B cell (primary cell): ENCODE data around the gene PRRT4. TPM values are rescaled to one million over a fixed set of nuclear protein-coding genes. Genes with fewer than 3 reads are reported as not detected.

Source experiments
- ATAC-seq: fragments of 200-7000 bp; cut with Tn5 transposase; one replicate; pipeline ENCODE4 v1.10.0; 2021; ENCODE audit warnings: low read depth, mild to moderate bottlenecking, moderate number of reproducible peaks, moderate library complexity
- CTCF ChIA-PET: fragments of 350-600 bp; sonication (Branson Sonifier 250); formaldehyde crosslinking; loops from one replicate; lab custom pipeline; 2021; ENCODE audit warnings: antibody characterized with exemption, inconsistent platforms; lab: Charles Lee
- POLR2A ChIA-PET: fragments of 350-600 bp; sonication (Branson Sonifier 250); formaldehyde crosslinking; loops from one replicate; lab custom pipeline; 2021; ENCODE audit warnings: antibody characterized with exemption; lab: Charles Lee
- DNase-seq: peaks from one replicate; pipeline ENCODE4 v3.0.0; 2013
- H2AFZ ChIP-seq: 2 replicates; pipeline ENCODE4 v1.6.1; 2012; ENCODE audit warnings: mild to moderate bottlenecking, low read depth, low read length; ENCODE audit not compliant: insufficient read depth, poor library complexity, severe bottlenecking
- H3K27ac ChIP-seq, 2 donors: 1 replicate in 1 of 2; 2 replicates in 1 of 2; pipeline ENCODE4 v1.5.1; 2012 to 2013; ENCODE audit warnings: low read length in 2 of 2, mild to moderate bottlenecking in 2 of 2, moderate library complexity in 1 of 2
- H3K27me3 ChIP-seq, 4 experiments: fragments of 200-600 bp in 1 of 4; sonication (generic) in 1 of 4; replicated peaks in 1 of 4; 1 replicate in 2 of 4; 2 replicates in 2 of 4; pipeline versions ENCODE4 v1.6.1 to v1.7.0; 2013 to 2016; ENCODE audit warnings: low read length in 3 of 4, mild to moderate bottlenecking in 2 of 4, mixed read lengths in 1 of 4, moderate library complexity in 1 of 4; ENCODE audit not compliant: insufficient read depth in 4 of 4, control insufficient read depth in 3 of 4; ENCODE audit errors: control extremely low read depth in 1 of 4
- H3K36me3 ChIP-seq, 2 experiments: replicated peaks in 1 of 2; 1 replicate in 1 of 2; 2 replicates in 1 of 2; pipeline versions ENCODE4 v1.6.1 to v1.7.1; 2013; ENCODE audit warnings: low read length in 1 of 2; ENCODE audit not compliant: insufficient read depth in 2 of 2, control insufficient read depth in 1 of 2; ENCODE audit errors: control extremely low read depth in 1 of 2, extremely low read depth in 1 of 2
- H3K4me1 ChIP-seq, 2 donors: fragments of 200-600 bp in 1 of 2; sonication (generic) in 1 of 2; 1 replicate in 1 of 2; 2 replicates in 1 of 2; pipeline versions ENCODE4 v1.5.1 to v1.6.1; 2013 to 2017; ENCODE audit warnings: low read length in 2 of 2; ENCODE audit not compliant: control insufficient read depth in 2 of 2, insufficient read depth in 2 of 2
- H3K4me2 ChIP-seq: replicated peaks from 2 replicates; pipeline ENCODE3; 2012; ENCODE audit warnings: mild to moderate bottlenecking, low read depth, low read length; ENCODE audit not compliant: poor library complexity, severe bottlenecking
- H3K4me3 ChIP-seq, 5 experiments: fragments of 200-600 bp in 1 of 5; sonication (generic) in 1 of 5; 1 replicate in 3 of 5; 2 replicates in 2 of 5; pipeline versions ENCODE4 v1.5.1 to v1.7.0; 2011 to 2016; ENCODE audit warnings: low read length in 4 of 5, mild to moderate bottlenecking in 4 of 5, low read depth in 2 of 5, control low read depth in 1 of 5, moderate library complexity in 1 of 5; ENCODE audit not compliant: insufficient read depth in 1 of 5; ENCODE audit errors: control extremely low read depth in 1 of 5, extremely low read depth in 1 of 5
- H3K79me2 ChIP-seq: fragments of 200-600 bp; sonication (generic); one replicate; pipeline ENCODE4 v1.6.0; 2016; ENCODE audit warnings: low read length; ENCODE audit not compliant: control insufficient read depth, insufficient read depth
- H3K9ac ChIP-seq: fragments of 200-600 bp; sonication (generic); 2 replicates; pipeline ENCODE4 v1.6.1; 2017; ENCODE audit warnings: mild to moderate bottlenecking, low read length, moderate library complexity
- H3K9me3 ChIP-seq, 3 donors: one replicate each; pipeline versions ENCODE4 v1.6.1 to v1.7.1; 2013; ENCODE audit warnings: low read length in 2 of 3; ENCODE audit not compliant: control insufficient read depth in 2 of 3, insufficient read depth in 1 of 3; ENCODE audit errors: control extremely low read depth in 1 of 3
- H4K20me1 ChIP-seq: 2 replicates; pipeline ENCODE4 v1.6.0; 2012; ENCODE audit warnings: mild to moderate bottlenecking, low read length; ENCODE audit not compliant: insufficient read depth, control insufficient read depth, poor library complexity, severe bottlenecking
- H3K27ac Mint-ChIP-seq: one replicate; pipeline ENCODE4 v1.8.0; 2021; ENCODE audit warnings: mixed read lengths
- H3K27me3 Mint-ChIP-seq: one replicate; pipeline ENCODE4 v1.8.0; 2021; ENCODE audit warnings: mixed read lengths
- H3K4me1 Mint-ChIP-seq: one replicate; pipeline ENCODE4 v1.8.0; 2021; ENCODE audit warnings: mixed read lengths
- H3K4me3 Mint-ChIP-seq: one replicate; pipeline ENCODE4 v1.8.0; 2021; ENCODE audit warnings: mixed read lengths
- H3K9me3 Mint-ChIP-seq: one replicate; pipeline ENCODE4 v1.8.0; 2022; ENCODE audit warnings: mixed read lengths; ENCODE audit not compliant: insufficient read depth
- CTCF ChIP-seq: fragments of 200-600 bp; IDR thresholded peaks from one replicate; pipeline ENCODE4 v1.8.0; 2022; ENCODE audit warnings: antibody characterized with exemption, mild to moderate bottlenecking
- EZH2 ChIP-seq: IDR thresholded peaks from 2 replicates; pipeline ENCODE4 v1.6.1; 2012; ENCODE audit warnings: borderline replicate concordance, low read depth, mild to moderate bottlenecking, moderate library complexity, low read length; ENCODE audit not compliant: insufficient read depth, poor library complexity, severe bottlenecking
- WGBS: methylation state at CpG from one replicate; pipeline ENCODE4 v1.1.5; 2013; ENCODE audit warnings: missing lambda C conversion rate; ENCODE audit not compliant: insufficient coverage; 5-methylcytosine and 5-hydroxymethylcytosine counted together
- intact Hi-C: fragments of 100-400 bp; cut with micrococcal nuclease; formaldehyde crosslinking; loops from one replicate; pipeline ENCODE4 v1.10.0; 2022
- polyA plus RNA-seq: library from polyadenylated mRNA; depleted of rRNA; stranded (reverse); fragments of >200 nt; gene quantifications from 2 replicates; pipeline ENCODE4 v1.2.3, GENCODE V29; 2012
- total RNA-seq, 2 donors: library from RNA; stranded (reverse); fragments of 120-200 nt in 1 of 2; gene quantifications; 1 replicate in 1 of 2; 2 replicates in 1 of 2; pipeline versions ENCODE4 v1.2.3 to v1.2.4, GENCODE V29; 2013 to 2022

Gene PRRT4
- total and polyA plus RNA-seq, 2 donors (not counting 1 experiment from before 2014, with no cell fraction given): 0.04 to 0.20 TPM

- Mint-ChIP-seq H3K27ac (no peak overlapping the region), H3K4me1 (peaks cover 28% of the 10 kb centered on the region), H3K27me3 (peaks cover 20% of the 10 kb centered on the region), H3K4me3 (peak overlapping the region; percentile 98), H3K9me3 (no peaks in the 10 kb centered on the region)
- TF ChIP-seq CTCF (no peak), EZH2 (no peak)
- Histone ChIP-seq H3K4me1 (peaks cover 15 to 19% of the 10 kb centered on the region in 2 donors), H4K20me1 (peaks cover 12% of the 10 kb centered on the region), H3K27ac (no peak overlapping the region), H3K9me3 (peaks cover 0 to 2% (median 0%) of the 10 kb centered on the region in 3 donors), H3K79me2 (peaks cover 28% of the 10 kb centered on the region), H2AFZ (peak overlapping the region; percentile 85), H3K27me3 (peaks cover 0 to 15% (median 1%) of the 10 kb centered on the region in 4 experiments), H3K4me3 (peak overlapping the region in 2 of 5 experiments; percentile 75 to 83), H3K36me3 (peaks cover 0 to 2% of the 10 kb centered on the region in 2 experiments), H3K9ac (no peak overlapping the region), H3K4me2 (peak overlapping the region; percentile 78)
- ATAC-seq (no peak), DNase-seq (no peak)
- CTCF ChIA-PET: interaction anchor here (0.7 to 3.1 kb wide), 8 partner anchors 9 to 130 kb away, joined by 3 to 14 read pairs (median 4); no protein-coding TSS in a partner anchor
- POLR2A ChIA-PET: no interaction called here
- WGBS: 87% methylated on average over 5 of the region's 5 CpGs
- intact Hi-C loops: loop anchor here (5.0 to 10.0 kb wide), 6 partner anchors 63 to 952 kb away; partner anchors contain the start of genes AHCYL2, CALU, HILPDA and IMPDH1
Observed at GRCh38 chr7:128344431-128344774, 17.1 kb downstream of the PRRT4 start.
